Measurements from ENCODE around the gene PSMD6.

PSMD6 gene

GRCh38 chr3:64009528-64009927 is 13.8 kb downstream of the PSMD6 start:
- no peak for TF ChIP-seq ZFX (IDR thresholded peaks at IDR 0.05)
- TF ChIP-seq CTCF (conservative IDR thresholded peaks at IDR 0.05), result no peak

GRCh38 chr3:64008487-64009351 is 14.6 kb downstream of the PSMD6 start:
- no peak overlapping the region for H3K27ac ChIP-seq
- TF ChIP-seq ZFX (IDR thresholded peaks at IDR 0.05), result no peak

More at GRCh38 chr3:64009528-64009927, 13.8 kb downstream of the PSMD6 start:
- no peak overlapping the region for H3K27ac ChIP-seq

- TF ChIP-seq CTCF (conservative IDR thresholded peaks at IDR 0.05) (no peak), ZFX (IDR thresholded peaks at IDR 0.05) (no peak)
- H3K27ac ChIP-seq, result no peak overlapping the region
Observed at GRCh38 chr3:64008017-64008416, 15.3 kb downstream of the PSMD6 start.

- TF ChIP-seq ZFX (IDR thresholded peaks at IDR 0.05) (no peak), CTCF (conservative IDR thresholded peaks at IDR 0.05) (no peak)
- H3K27ac ChIP-seq, result no peak overlapping the region
Observed at GRCh38 chr3:64003589-64003988, 19.7 kb downstream of the PSMD6 start.

GRCh38 chr3:64002233-64002632 is 21.1 kb downstream of the PSMD6 start:
- no peak overlapping the region for H3K27ac ChIP-seq
- TF ChIP-seq ZFX (IDR thresholded peaks at IDR 0.05), result no peak

- TF ChIP-seq CTCF (conservative IDR thresholded peaks at IDR 0.05) (no peak), ZFX (IDR thresholded peaks at IDR 0.05) (no peak)
- H3K27ac ChIP-seq, result no peak overlapping the region
Observed at GRCh38 chr3:64000453-64001055, 22.7 kb downstream of the PSMD6 start.

GRCh38 chr3:63998852-63999754 is 24.2 kb downstream of the PSMD6 start:
- TF ChIP-seq CTCF (conservative IDR thresholded peaks at IDR 0.05) (no peak), ZFX (IDR thresholded peaks at IDR 0.05) (no peak)
- no peak overlapping the region for H3K27ac ChIP-seq

- H3K27ac ChIP-seq, result no peak overlapping the region
- TF ChIP-seq CTCF (conservative IDR thresholded peaks at IDR 0.05) (no peak), ZFX (IDR thresholded peaks at IDR 0.05) (no peak)
Observed at GRCh38 chr3:63995086-63995485, 28.2 kb downstream of the PSMD6 start.

Data from C4-2B (cell line).